ENCODE measurements around the gene OPCML. TPM values are rescaled to one million over a fixed set of nuclear protein-coding genes. Genes with fewer than 3 reads are reported as not detected.

Gene OPCML
- total RNA-seq, 1 experiment from 2014 or later = not detected

DNA sequence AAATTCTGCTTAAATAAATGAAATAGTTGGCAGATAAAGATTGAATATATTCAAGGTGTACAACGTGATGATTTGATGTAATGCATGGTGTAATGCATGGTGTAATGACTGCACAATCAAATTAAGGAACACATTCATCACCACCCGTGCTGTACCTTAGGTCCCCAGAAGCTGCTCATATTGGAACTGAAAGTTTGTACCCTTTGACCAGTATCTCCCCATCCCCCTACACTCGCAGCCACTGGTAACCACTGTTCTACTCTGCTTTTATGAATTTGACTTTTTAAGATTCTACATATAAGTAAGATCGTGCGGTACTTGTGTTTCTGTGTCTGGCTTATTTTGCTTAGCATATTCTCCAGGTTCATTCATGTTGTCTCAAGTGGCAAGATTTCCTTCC is 445.8 kb downstream of the OPCML start:
- no peaks in the 10 kb centered on the region for H3K4me1 ChIP-seq
- BruUV-seq (replicated peaks) = no TSS peak
- H3K27ac Mint-ChIP-seq (ENCODE audit: unreplicated experiment) = no peak overlapping the region
- intact Hi-C loops (cut with micrococcal nuclease; ENCODE audit: unreplicated experiment) = no loop called here
- DNase-seq = no peak
- H3K36me3 Mint-ChIP-seq (ENCODE audit: insufficient read depth, unreplicated experiment) = no peaks in the 10 kb centered on the region
- no peaks in the 10 kb centered on the region for H3K9me3 ChIP-seq
- no peaks in the 10 kb centered on the region for H3K27me3 ChIP-seq (replicated peaks; ENCODE audit: control insufficient read depth, insufficient read depth, low read length)
- TF ChIP-seq, protein P1, sequence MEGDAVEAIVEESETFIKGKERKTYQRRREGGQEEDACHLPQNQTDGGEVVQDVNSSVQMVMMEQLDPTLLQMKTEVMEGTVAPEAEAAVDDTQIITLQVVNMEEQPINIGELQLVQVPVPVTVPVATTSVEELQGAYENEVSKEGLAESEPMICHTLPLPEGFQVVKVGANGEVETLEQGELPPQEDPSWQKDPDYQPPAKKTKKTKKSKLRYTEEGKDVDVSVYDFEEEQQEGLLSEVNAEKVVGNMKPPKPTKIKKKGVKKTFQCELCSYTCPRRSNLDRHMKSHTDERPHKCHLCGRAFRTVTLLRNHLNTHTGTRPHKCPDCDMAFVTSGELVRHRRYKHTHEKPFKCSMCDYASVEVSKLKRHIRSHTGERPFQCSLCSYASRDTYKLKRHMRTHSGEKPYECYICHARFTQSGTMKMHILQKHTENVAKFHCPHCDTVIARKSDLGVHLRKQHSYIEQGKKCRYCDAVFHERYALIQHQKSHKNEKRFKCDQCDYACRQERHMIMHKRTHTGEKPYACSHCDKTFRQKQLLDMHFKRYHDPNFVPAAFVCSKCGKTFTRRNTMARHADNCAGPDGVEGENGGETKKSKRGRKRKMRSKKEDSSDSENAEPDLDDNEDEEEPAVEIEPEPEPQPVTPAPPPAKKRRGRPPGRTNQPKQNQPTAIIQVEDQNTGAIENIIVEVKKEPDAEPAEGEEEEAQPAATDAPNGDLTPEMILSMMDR (IDR thresholded peaks at IDR 0.05; ENCODE audit: insufficient read depth in 1 of 2, low read depth in 1 of 2, low read length in 1 of 2, severe bottlenecking in 1 of 2, unreplicated experiment in 1 of 2) = no peak
- H3K27me3 Mint-ChIP-seq (ENCODE audit: insufficient read depth, unreplicated experiment) = peaks cover 6% of the 10 kb centered on the region
- ChIA-PET POLR2A (no interaction called here), CTCF (no interaction called here)
- no peaks in the 10 kb centered on the region for H3K36me3 ChIP-seq (ENCODE audit: control insufficient read depth, insufficient read depth, low read length)
- H3K4me1 Mint-ChIP-seq (ENCODE audit: low read depth, unreplicated experiment) = no peaks in the 10 kb centered on the region
- H3K4me3 Mint-ChIP-seq (ENCODE audit: unreplicated experiment) = no peak overlapping the region
- no peak overlapping the region for H3K4me3 ChIP-seq (ENCODE audit: low read depth, low read length)
- no peaks in the 10 kb centered on the region for H3K9me3 Mint-ChIP-seq (ENCODE audit: unreplicated experiment)

DNA sequence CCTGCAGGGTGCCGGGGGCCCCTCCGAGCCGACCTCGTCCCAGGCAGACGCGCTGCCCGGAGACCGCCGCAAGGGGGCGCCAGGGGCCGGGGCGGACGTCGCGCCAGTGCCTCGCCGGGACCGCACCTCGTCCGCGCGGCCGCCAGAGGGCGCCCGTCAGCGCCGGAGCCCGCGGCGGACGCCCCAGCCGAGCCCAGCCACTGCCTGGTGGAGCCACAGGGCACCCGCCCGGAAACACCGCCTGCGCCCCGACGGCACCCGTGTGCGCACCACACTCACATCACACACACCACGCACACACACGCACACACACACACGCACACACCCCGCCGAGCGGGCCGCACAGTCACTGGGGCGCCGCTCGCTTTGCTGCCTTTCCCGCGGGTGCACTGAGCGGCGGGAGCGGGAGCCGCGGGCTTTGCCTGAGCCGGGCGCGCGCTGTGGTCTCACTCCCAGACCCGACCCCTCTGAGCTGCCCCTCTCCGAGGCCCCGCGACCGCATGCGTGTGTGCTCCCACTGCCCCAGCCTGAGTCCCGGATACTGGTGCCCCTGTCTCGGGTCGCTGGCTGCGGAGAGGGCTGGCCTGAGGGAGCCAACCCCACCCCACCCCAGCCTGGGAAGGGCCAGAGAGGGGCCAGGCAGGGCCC is 449.3 kb downstream of the OPCML start:
- no peak overlapping the region for H3K27ac Mint-ChIP-seq (ENCODE audit: unreplicated experiment)
- intact Hi-C loops (cut with micrococcal nuclease; ENCODE audit: unreplicated experiment) = no loop called here
- POLR2A ChIA-PET = no interaction called here
- no peak overlapping the region for H3K4me3 Mint-ChIP-seq (ENCODE audit: unreplicated experiment)
- no TSS peak for BruUV-seq (replicated peaks)
- H3K36me3 ChIP-seq (ENCODE audit: control insufficient read depth, insufficient read depth, low read length) = no peaks in the 10 kb centered on the region
- H3K9me3 ChIP-seq = no peaks in the 10 kb centered on the region
- no peak overlapping the region for H3K4me3 ChIP-seq (ENCODE audit: low read depth, low read length)
- H3K36me3 Mint-ChIP-seq (ENCODE audit: insufficient read depth, unreplicated experiment) = no peaks in the 10 kb centered on the region
- no peak for DNase-seq
- H3K4me1 ChIP-seq = no peaks in the 10 kb centered on the region
- no peaks in the 10 kb centered on the region; the same call in 1 of the 2 replicates for H3K27me3 ChIP-seq (replicated peaks; ENCODE audit: control insufficient read depth, insufficient read depth, low read length)
- H3K4me1 Mint-ChIP-seq (ENCODE audit: low read depth, unreplicated experiment) = no peaks in the 10 kb centered on the region
- no peaks in the 10 kb centered on the region for H3K9me3 Mint-ChIP-seq (ENCODE audit: unreplicated experiment)
- CTCF ChIA-PET = no interaction called here
- peaks cover 9% of the 10 kb centered on the region for H3K27me3 Mint-ChIP-seq (ENCODE audit: insufficient read depth, unreplicated experiment)
- TF ChIP-seq, protein P1 (IDR thresholded peaks at IDR 0.05; ENCODE audit: insufficient read depth in 1 of 2, low read depth in 1 of 2, low read length in 1 of 2, severe bottlenecking in 1 of 2, unreplicated experiment in 1 of 2) = no peak

- intact Hi-C loops (cut with micrococcal nuclease; ENCODE audit: unreplicated experiment) = no loop called here
- Mint-ChIP-seq H3K4me1 (ENCODE audit: low read depth, unreplicated experiment) (no peaks in the 10 kb centered on the region), H3K27ac (ENCODE audit: unreplicated experiment) (no peak overlapping the region), H3K9me3 (ENCODE audit: unreplicated experiment) (no peaks in the 10 kb centered on the region), H3K4me3 (ENCODE audit: unreplicated experiment) (no peak overlapping the region), H3K27me3 (ENCODE audit: insufficient read depth, unreplicated experiment) (peaks cover 9% of the 10 kb centered on the region), H3K36me3 (ENCODE audit: insufficient read depth, unreplicated experiment) (no peaks in the 10 kb centered on the region)
- no peaks in the 10 kb centered on the region; the same call in 1 of the 2 replicates for H3K27me3 ChIP-seq (replicated peaks; ENCODE audit: control insufficient read depth, insufficient read depth, low read length)
- ChIA-PET POLR2A (no interaction called here), CTCF (no interaction called here)
- no peaks in the 10 kb centered on the region for H3K36me3 ChIP-seq (ENCODE audit: control insufficient read depth, insufficient read depth, low read length)
- no peaks in the 10 kb centered on the region for H3K4me1 ChIP-seq
- TF ChIP-seq, protein P1 (IDR thresholded peaks at IDR 0.05; ENCODE audit: insufficient read depth in 1 of 2, low read depth in 1 of 2, low read length in 1 of 2, severe bottlenecking in 1 of 2, unreplicated experiment in 1 of 2) = no peak
- H3K4me3 ChIP-seq (ENCODE audit: low read depth, low read length) = no peak overlapping the region
- no TSS peak for BruUV-seq (replicated peaks)
- DNase-seq = peak in 1 of 2 experiments; percentile 60
- H3K9me3 ChIP-seq = no peaks in the 10 kb centered on the region
Observed at GRCh38 chr11:133082453-133082781, 449.9 kb downstream of the OPCML start.
